Osteocyte (in vitro differentiated cells): ENCODE data around the gene OR2AE1. TPM values are rescaled to one million over a fixed set of nuclear protein-coding genes. Genes with fewer than 3 reads are reported as not detected.
A peak's percentile ranks its signal among the peaks of the same experiment; 100 is the strongest.

Experiments
- DNase-seq: peaks from one replicate; pipeline ENCODE4 v3.0.0; 2021; ENCODE audit warnings: mixed read lengths; ENCODE audit not compliant: unreplicated experiment; ENCODE audit errors: extremely low spot score
- H3K27ac Mint-ChIP-seq: one replicate; pipeline ENCODE4 v1.8.0; 2021; ENCODE audit warnings: mild to moderate bottlenecking, mixed read lengths; ENCODE audit not compliant: unreplicated experiment
- H3K27me3 Mint-ChIP-seq: one replicate; pipeline ENCODE4 v1.8.0; 2021; ENCODE audit warnings: mixed read lengths; ENCODE audit not compliant: unreplicated experiment
- H3K36me3 Mint-ChIP-seq: one replicate; pipeline ENCODE4 v1.8.0; 2021; ENCODE audit warnings: mixed read lengths; ENCODE audit not compliant: unreplicated experiment
- H3K4me1 Mint-ChIP-seq: one replicate; pipeline ENCODE4 v1.8.0; 2021; ENCODE audit warnings: mixed read lengths; ENCODE audit not compliant: unreplicated experiment
- H3K4me3 Mint-ChIP-seq: one replicate; pipeline ENCODE4 v1.8.0; 2021; ENCODE audit warnings: mild to moderate bottlenecking, moderate library complexity, mixed read lengths; ENCODE audit not compliant: unreplicated experiment
- H3K9me3 Mint-ChIP-seq: one replicate; pipeline ENCODE4 v1.8.0; 2021; ENCODE audit warnings: mixed read lengths; ENCODE audit not compliant: unreplicated experiment
- total RNA-seq: library from RNA; stranded (reverse); gene quantifications from 2 replicates; pipeline ENCODE4 v1.2.1, GENCODE V29; 2021
- TF ChIP-seq, protein P1 (sequence below): fragments of 200-600 bp; sonication (generic); IDR thresholded peaks from 2 replicates; pipeline ENCODE4 v1.5.0; 2021; ENCODE audit warnings: antibody characterized with exemption, mild to moderate bottlenecking, moderate library complexity

The OR2AE1 gene
- total RNA-seq, 1 donor from 2014 or later, result not detected

DNA sequence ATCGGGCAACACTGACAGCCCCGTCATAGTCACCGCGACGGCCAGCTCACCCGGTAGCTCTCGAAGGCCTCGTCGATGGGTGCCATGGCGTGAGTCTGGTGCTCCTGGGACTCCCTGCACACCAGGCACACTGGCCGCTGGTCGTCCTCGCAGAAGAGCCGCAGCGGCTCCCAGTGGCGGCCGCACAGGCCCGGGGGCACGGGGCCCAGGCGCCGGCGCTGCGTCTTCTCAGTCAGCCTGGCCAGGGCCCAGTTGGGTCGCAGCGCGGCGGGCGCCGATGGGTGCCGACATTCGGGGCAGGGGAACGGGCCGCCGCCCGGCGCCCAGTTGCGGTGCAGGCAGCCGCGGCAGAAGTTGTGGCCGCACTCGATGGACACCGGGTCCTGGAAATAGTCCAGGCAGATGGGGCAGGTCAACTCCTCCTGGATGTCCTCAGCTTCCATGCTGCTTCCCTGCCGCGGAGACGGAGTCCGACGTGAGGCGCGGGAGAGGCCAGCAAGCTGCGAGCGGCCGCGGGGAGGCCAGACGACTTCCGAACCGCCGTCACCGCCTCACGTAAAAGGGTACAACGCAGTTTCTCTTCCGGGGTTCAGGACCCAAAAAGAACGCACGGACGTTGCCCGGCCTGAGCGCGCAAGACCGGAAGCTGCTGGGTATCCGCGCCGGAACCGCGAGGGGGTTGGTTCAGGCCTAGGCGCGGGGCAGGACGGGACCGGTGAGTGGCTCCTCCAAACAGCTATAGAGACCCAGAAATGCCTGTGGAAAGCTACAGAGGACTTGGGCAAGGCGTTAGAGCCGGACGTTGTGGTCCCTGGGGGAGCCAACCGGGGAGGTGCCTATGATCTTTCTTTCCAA lies 42.4 kb upstream of the OR2AE1 start, which contains the start of gene TRIM4:
TRIM4 (minus strand) TSS at position 572 of the 855 bp plus-strand sequence; CDS start at position 443, 129 bp downstream.
- peak; percentile 88 for DNase-seq

DNA sequence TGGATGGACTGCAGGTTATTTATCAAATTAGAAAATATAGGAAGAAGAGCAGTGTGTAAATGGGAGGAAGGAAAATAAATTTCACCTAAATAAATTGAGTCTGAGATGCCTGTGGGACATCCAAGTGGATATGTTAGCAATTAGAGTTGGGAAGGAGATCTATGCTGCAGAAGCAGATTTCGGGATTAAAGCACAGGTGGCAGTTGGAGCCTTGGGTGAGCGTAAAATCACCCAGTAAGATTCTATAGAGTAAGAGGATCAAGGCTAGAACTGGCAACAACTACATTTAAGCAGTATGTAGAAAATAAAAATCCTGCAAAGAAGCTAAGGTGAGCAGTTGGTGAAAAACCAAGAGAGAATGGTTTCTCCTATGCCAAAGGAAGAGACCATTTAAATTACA lies 34.1 kb upstream of the OR2AE1 start:
- Mint-ChIP-seq H3K27me3 (peaks cover 9% of the 10 kb centered on the region), H3K4me1 (no peaks in the 10 kb centered on the region), H3K4me3 (no peak overlapping the region), H3K27ac (no peak overlapping the region), H3K36me3 (peaks cover 4% of the 10 kb centered on the region), H3K9me3 (no peaks in the 10 kb centered on the region)
- TF ChIP-seq, protein P1, sequence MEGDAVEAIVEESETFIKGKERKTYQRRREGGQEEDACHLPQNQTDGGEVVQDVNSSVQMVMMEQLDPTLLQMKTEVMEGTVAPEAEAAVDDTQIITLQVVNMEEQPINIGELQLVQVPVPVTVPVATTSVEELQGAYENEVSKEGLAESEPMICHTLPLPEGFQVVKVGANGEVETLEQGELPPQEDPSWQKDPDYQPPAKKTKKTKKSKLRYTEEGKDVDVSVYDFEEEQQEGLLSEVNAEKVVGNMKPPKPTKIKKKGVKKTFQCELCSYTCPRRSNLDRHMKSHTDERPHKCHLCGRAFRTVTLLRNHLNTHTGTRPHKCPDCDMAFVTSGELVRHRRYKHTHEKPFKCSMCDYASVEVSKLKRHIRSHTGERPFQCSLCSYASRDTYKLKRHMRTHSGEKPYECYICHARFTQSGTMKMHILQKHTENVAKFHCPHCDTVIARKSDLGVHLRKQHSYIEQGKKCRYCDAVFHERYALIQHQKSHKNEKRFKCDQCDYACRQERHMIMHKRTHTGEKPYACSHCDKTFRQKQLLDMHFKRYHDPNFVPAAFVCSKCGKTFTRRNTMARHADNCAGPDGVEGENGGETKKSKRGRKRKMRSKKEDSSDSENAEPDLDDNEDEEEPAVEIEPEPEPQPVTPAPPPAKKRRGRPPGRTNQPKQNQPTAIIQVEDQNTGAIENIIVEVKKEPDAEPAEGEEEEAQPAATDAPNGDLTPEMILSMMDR, result no peak
- no peak for DNase-seq

More for the DNA sequence above, 42.4 kb upstream of the OR2AE1 start, which contains the start of gene TRIM4:
- TF ChIP-seq, protein P1, result peak; percentile 17
- peaks cover 7% of the 10 kb centered on the region for H3K9me3 Mint-ChIP-seq
- peak within 1 kb of the TSS; percentile 92 for H3K27ac Mint-ChIP-seq
- peak within 1 kb of the TSS; percentile 84 for H3K4me3 Mint-ChIP-seq
- H3K4me1 Mint-ChIP-seq, result peaks cover 20% of the 10 kb centered on the region
- peaks cover under 1% of the 10 kb centered on the region for H3K27me3 Mint-ChIP-seq
- peaks cover 6% of the 10 kb centered on the region for H3K36me3 Mint-ChIP-seq

DNA sequence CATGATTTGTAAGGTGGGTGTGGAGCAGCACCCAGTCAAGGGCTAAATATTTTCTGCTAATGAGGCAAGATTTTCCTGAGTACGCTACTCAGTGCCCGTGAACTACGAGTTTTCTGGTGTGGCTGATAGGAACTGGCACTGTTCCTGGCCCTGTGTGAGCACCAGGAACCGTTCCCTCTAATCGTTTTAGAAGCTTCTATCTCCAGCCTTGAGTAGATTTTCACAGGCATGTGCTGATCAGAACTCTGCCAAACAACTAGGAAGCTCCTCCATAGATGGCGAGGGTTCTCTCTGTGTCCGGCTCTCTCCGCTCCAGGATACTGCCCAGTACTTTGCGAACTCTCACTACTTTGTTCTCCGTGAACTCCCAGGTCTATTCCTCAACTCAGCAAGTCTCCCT lies 24.7 kb upstream of the OR2AE1 start:
- Mint-ChIP-seq H3K4me3 (no peak overlapping the region), H3K36me3 (peaks cover 29% of the 10 kb centered on the region), H3K4me1 (no peaks in the 10 kb centered on the region), H3K27me3 (peaks cover 3% of the 10 kb centered on the region), H3K27ac (no peak overlapping the region), H3K9me3 (no peaks in the 10 kb centered on the region)
- TF ChIP-seq, protein P1, result no peak
- DNase-seq, result no peak

DNA sequence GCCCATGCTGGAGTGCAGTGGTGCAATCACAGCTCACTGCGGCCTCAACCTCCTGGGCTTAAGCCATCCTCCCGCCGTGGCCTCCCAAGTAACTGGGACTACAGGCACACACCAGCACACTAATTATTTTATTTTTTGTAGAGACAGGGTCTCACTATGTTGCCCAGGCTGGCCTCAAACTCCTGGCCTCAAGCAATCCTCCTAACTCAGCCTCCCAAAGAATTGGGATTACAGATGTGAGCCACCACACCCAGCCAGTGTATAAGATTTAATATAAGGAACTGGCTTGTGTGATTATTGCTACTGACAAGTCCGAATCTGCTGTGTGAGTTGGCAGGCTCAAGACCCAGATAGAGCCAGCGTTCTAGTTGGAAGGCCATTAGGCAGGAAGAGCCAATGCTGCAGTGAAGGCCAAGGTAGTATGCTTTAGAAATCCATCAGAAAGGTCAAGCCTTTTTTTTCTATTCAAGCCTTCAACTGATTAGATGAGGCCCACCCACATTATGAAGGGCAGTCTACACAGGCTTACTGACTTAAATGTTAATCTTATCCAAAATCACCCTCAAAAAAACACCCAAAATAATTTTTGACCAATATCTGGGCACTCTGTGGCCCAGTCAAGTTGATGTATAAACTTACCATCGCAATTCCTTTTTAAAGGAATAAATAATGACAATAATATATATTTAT lies 23.1 kb upstream of the OR2AE1 start:
- peaks cover 29% of the 10 kb centered on the region for H3K36me3 Mint-ChIP-seq
- DNase-seq, result no peak
- H3K4me3 Mint-ChIP-seq, result no peak overlapping the region
- no peaks in the 10 kb centered on the region for H3K9me3 Mint-ChIP-seq
- H3K27me3 Mint-ChIP-seq, result peaks cover 3% of the 10 kb centered on the region
- no peak overlapping the region for H3K27ac Mint-ChIP-seq
- TF ChIP-seq, protein P1, result no peak
- no peaks in the 10 kb centered on the region for H3K4me1 Mint-ChIP-seq

DNA sequence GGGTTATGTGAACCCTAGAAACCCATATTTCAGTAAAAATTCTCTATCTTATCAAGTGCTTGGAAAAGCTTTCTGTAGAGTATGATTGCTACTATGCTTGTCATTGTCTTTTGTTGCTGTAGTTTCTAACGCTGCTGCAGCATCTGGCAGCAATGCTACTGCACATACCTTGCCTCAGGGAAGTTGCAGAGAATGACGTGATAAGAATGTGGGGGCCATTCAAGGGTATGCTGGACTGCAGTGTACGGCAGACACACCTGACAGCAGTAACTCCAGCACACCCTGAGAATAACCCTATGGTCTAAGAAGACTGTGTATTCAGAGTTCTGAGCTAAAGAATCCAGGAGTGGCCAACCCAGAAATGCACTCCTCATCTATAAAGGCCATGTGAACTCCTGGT lies 22.0 kb upstream of the OR2AE1 start:
- H3K4me1 Mint-ChIP-seq, result no peaks in the 10 kb centered on the region
- TF ChIP-seq, protein P1, result no peak
- H3K27ac Mint-ChIP-seq, result no peak overlapping the region
- no peak for DNase-seq
- H3K4me3 Mint-ChIP-seq, result no peak overlapping the region
- no peaks in the 10 kb centered on the region for H3K9me3 Mint-ChIP-seq
- H3K27me3 Mint-ChIP-seq, result peaks cover 3% of the 10 kb centered on the region
- peaks cover 26% of the 10 kb centered on the region for H3K36me3 Mint-ChIP-seq
